GM18873 (cell line): Measurements from ENCODE around the gene REL.
"Not testable (repeated sequence)": the region's sequence is repeated elsewhere in the genome, so short reads cannot be mapped to it uniquely, and the experiment has no call there.

ENCODE experiments used
- ATAC-seq: cut with Tn5 transposase; IDR thresholded peaks from one replicate; pipeline ENCODE4 v1.9.1; 2021; ENCODE audit warnings: mild to moderate bottlenecking, moderate library complexity, moderate number of reproducible peaks; ENCODE audit not compliant: unreplicated experiment, low FRiP score

REL gene

DNA sequence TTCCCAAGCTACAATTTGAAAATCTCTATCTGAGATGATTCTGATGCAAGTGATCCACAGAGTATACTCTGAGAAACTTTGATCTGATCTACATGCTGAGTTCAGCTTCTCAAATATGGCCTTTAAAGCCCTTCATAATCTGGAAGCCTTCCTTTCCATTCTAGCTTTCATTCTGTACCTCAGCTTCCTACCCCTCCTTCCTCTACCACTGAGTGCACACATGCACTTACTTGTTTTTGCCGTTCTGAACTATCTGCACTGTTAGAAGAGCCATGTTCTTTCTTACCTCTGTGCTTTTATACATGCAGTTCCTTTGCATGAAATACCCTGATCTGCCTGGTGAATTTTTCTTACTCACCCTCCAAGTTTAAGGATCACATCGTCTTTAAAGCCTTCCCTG lies 25.0 kb downstream of the REL start:
- no peak for ATAC-seq

DNA sequence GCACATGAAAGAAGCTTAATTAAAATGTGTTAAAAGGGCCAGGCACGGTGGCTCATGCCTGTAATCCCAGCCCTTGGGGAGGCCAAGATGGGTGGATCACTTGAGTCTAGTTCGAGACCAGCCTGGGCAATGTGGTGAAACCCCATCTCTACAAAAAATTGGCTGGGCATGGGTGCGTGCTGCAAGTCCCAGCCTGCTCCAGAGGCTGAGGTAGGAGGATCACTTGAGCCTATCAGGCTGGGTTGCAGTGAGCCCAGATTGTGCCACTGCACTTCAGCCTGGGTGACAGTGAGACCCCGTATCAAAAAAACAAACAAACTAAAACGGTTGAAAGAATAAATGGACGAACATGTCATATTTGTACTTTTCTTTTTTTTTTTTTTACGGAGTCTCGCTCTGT lies 26.0 kb downstream of the REL start:
- ATAC-seq: no peak

DNA sequence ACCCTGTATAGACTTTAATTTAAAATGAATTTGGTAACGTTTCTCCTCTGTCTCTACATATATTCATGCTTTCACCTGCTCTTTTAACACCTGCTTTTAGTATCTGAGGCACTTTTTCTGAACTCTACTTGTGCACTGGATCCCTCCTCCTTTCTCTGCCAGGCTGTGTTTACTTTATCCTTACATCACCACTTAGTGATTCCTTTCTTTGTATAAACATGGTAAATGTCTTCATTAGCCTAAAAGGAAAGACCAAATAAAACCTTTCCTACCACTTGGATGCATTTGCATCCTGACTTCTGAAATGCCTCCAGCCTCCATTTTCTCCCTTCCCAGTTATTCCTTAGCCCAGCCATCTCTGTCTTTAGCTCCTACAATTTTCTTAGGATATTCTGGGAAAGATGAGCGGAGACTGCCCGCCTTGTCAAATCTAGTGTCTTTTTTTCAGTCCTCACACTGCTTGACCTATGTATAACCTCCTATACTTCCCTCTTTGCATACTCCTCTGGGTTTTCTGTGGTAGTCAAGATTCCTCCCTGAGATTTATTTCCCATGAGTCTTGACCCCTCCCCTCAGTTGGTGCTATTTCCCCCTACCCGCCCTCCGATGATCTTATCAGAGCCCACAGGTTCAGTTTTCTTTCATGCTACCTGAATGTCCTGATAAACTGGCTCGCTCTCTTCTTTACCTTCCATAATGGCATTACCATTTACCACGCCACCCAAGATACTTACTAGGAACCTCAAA lies 44.8 kb downstream of the REL start:
- no peak for ATAC-seq

GRCh38 chr2:60926741-60927552 lies 45.6 kb downstream of the REL start:
- ATAC-seq: no peak

GRCh38 chr2:60932061-60932460 lies 50.7 kb downstream of the REL start:
- not testable (repeated sequence) for ATAC-seq

DNA sequence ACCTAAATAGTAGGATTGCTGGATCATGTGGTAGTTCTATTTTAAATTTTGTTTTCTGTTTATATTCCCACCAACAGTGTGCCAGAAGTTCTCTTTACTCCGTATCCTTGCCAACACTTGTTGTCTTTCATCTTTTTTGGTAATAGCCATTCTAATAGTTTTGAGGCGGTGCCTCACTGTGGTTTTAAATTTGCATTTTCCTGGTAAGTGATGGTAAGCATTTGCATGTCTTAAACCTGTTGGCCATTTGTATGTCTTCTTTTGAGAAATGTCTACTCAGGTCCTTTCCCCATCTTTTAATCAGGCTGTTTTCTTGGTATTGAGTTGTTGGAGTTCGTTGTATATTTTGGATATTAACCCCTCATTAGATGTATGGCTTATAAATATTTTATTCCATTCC lies 51.6 kb downstream of the REL start:
- no peak for ATAC-seq

DNA sequence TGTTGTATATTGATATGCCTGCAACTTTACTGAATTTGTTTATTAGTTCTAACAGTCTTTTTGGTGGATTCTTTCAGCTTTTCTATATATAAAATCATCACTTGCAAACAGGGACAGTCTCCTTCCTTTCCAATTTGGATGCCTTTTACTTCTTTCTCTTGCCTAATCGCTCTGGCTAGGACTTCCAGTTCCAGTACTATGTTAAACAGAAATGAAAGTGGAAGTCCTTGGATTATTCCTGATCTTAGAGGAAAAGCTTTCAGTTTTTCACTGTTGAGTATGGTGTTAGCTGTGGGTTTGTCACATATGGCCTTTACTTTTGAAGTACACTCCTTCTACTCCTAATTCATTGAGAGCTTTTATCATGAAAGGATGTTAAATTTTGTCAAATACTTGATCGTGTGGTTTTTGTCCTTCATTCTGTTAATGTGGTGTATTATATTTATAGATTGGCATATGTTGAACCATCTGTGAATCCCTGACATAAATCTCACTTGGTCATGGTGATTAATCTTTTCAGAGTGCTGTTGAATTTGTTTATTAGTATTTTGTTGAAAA lies 52.9 kb downstream of the REL start:
- ATAC-seq: no peak

DNA sequence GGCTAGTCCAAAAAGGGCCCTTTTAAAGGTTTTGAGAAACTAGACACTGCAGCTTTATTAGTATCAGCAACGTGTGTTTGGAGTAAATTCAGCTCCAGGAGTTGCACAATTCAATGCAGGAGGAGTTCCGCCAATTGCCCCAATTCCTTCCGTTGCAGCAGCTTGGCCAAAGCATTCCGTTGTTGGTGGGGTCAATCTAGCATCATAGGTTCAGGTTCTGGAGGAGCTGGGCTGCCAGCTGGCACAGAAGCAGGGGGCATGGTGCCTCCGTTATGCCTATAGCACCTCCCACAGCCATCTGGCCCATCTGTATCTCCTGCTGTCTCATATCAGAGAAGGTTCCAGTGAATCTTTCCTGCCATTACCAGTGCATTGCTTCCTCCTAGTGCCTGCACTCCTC lies 55.4 kb downstream of the REL start:
- no peak for ATAC-seq

GRCh38 chr2:60938301-60938700 lies 56.9 kb downstream of the REL start:
- ATAC-seq: no peak

- no peak for ATAC-seq
These were observed 58.2 kb downstream of the REL start for GRCh38 chr2:60939622-60940021.

DNA sequence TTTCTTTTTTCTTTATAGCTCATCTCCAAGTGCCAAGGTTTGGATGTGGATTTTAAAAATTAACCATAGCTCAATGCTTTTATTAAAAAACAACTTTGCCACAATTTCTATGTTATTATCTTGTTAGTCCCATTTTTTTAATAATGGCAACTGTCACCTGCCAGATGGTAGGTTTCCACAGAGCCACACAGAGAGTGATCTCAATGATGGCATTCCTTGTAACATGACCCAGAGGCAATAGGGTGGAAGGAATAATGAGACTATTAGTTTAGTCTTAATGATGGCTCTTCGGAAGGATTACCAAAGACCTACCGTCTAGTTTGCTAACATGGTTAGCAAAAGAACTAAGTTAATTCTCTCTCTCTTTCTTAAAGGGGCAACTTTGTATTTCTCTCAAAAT lies 64.0 kb downstream of the REL start:
- ATAC-seq: no peak

- no peak for ATAC-seq
These were observed 65.7 kb downstream of the REL start for GRCh38 chr2:60947056-60947455.

- ATAC-seq: no peak
These were observed 66.8 kb downstream of the REL start for GRCh38 chr2:60948161-60948560.

DNA sequence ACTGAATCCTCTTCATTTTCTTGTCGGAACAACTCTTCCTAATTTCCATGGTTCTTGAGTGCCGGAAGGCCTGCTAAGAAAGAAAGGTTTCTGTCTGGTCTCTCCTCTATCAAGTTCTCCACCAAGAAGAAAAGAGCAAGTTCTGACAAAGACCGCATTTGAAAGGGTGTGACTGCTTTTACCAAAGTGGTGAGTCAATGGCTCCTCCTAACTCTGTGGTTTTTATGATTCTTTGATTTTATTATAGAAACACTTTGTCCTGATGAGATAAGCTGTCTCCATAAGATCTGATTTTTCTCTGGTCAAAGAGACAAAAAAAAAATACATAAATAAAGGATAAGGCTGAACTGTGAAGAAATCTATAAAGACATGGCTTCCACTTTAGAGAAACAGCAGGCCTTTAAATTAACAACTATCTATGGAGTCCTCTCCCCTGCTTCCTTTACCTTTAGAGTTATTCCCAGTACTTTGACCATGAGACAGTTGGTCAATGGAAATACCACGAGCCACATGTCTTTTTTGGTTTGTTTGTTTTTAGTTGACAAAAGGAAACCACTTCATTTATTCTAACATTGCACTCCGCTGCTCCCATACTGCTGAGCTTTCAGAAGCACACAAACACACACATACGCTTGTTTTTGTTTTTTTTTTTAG lies 67.7 kb downstream of the REL start:
- no peak for ATAC-seq

- no peak for ATAC-seq
These were observed 72.8 kb downstream of the REL start for GRCh38 chr2:60954139-60954538.

- no peak for ATAC-seq
These were observed 75.8 kb downstream of the REL start for GRCh38 chr2:60957224-60957623.

- ATAC-seq: no peak
These were observed 76.3 kb downstream of the REL start for GRCh38 chr2:60957643-60958042.

- no peak for ATAC-seq
These were observed 77.0 kb downstream of the REL start for GRCh38 chr2:60958361-60958760.

DNA sequence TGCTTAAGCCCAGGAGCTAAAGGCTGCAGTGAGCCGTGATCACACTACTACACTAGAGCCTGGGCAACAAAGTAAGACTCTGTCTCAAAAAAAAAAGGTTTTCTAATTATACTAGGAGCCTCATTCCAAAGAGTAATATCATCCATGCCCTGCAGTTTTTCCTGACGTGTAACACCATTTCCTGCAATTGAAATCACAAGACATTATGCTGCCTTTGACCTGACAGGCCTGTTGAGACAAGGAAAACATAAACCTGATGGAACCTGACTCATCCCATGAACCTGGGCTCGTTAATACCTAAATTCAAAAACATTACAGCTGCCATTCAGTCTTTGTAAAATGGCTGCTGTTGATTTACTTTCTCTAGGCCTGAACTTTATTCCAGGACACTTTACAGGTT lies 77.4 kb downstream of the REL start:
- ATAC-seq: no peak

GRCh38 chr2:60959501-60959900 lies 78.1 kb downstream of the REL start:
- no peak for ATAC-seq

- no peak for ATAC-seq
These were observed 79.3 kb downstream of the REL start for GRCh38 chr2:60960706-60961105.
